ENCODE results near the gene ANXA6. TPM values are rescaled to one million over a fixed set of nuclear protein-coding genes. Genes with fewer than 3 reads are reported as not detected.
"Not testable (repeated sequence)": the region's sequence is repeated elsewhere in the genome, so short reads cannot be mapped to it uniquely, and the experiment has no call there.

Gene ANXA6
- total RNA-seq, 3 donors from 2014 or later (not counting 1 experiment from before 2014, with no cell fraction given), result 504 to 629 (median 535) TPM

GRCh38 chr5:151179489-151179840 lies 21.9 kb upstream of the ANXA6 start:
- no peaks in the 10 kb centered on the region for H3K9me3 ChIP-seq (ENCODE audit: control insufficient read depth, insufficient read depth, low read length)
- TF ChIP-seq CTCF (IDR thresholded peaks at IDR 0.05), result no peak
- no peaks in the 10 kb centered on the region for H3K36me3 Mint-ChIP-seq
- no peak for DNase-seq
- peaks cover 64% of the 10 kb centered on the region for H3K36me3 ChIP-seq (ENCODE audit: control insufficient read depth, insufficient read depth, low read length)
- intact Hi-C loops (cut with micrococcal nuclease), result no loop called here
- no peak overlapping the region for H3K4me3 Mint-ChIP-seq
- peak overlapping the region in 1 of 2 donors; percentile 65 for H3K27ac Mint-ChIP-seq
- no peak overlapping the region for H3K27ac ChIP-seq (ENCODE audit: low read length)
- H3K27me3 ChIP-seq (ENCODE audit: control insufficient read depth, insufficient read depth, low read length), result no peaks in the 10 kb centered on the region
- H3K4me1 Mint-ChIP-seq, result peaks cover 5 to 7% of the 10 kb centered on the region in 2 donors
- WGBS (ENCODE audit: insufficient coverage), result 98% methylated on average over 4 of the region's 4 CpGs
- no peak for ATAC-seq
- H3K4me1 ChIP-seq (ENCODE audit: control insufficient read depth, insufficient read depth, low read length), result no peaks in the 10 kb centered on the region
- no peak overlapping the region for H3K4me3 ChIP-seq (ENCODE audit: low read length)
- H3K27me3 Mint-ChIP-seq (ENCODE audit: low read depth in 2 of 2), result no peaks in the 10 kb centered on the region
- H3K9me3 Mint-ChIP-seq, result no peaks in the 10 kb centered on the region

GRCh38 chr5:151178777-151179488 lies 21.4 kb upstream of the ANXA6 start:
- Histone ChIP-seq H3K27ac (ENCODE audit: low read length) (no peak overlapping the region), H3K27me3 (ENCODE audit: control insufficient read depth, insufficient read depth, low read length) (no peaks in the 10 kb centered on the region), H3K4me3 (ENCODE audit: low read length) (no peak overlapping the region), H3K4me1 (ENCODE audit: control insufficient read depth, insufficient read depth, low read length) (no peaks in the 10 kb centered on the region), H3K36me3 (ENCODE audit: control insufficient read depth, insufficient read depth, low read length) (peaks cover 58% of the 10 kb centered on the region), H3K9me3 (ENCODE audit: control insufficient read depth, insufficient read depth, low read length) (no peaks in the 10 kb centered on the region)
- H3K27me3 Mint-ChIP-seq (ENCODE audit: low read depth in 2 of 2), result no peaks in the 10 kb centered on the region
- intact Hi-C loops (cut with micrococcal nuclease), result no loop called here
- H3K4me1 Mint-ChIP-seq, result peaks cover 5 to 12% of the 10 kb centered on the region in 2 donors
- peak overlapping the region; percentile 65 to 66 for H3K27ac Mint-ChIP-seq
- TF ChIP-seq CTCF (IDR thresholded peaks at IDR 0.05), result no peak
- no peak overlapping the region for H3K4me3 Mint-ChIP-seq
- ATAC-seq (no peak), DNase-seq (no peak)
- no peaks in the 10 kb centered on the region for H3K9me3 Mint-ChIP-seq
- H3K36me3 Mint-ChIP-seq, result no peaks in the 10 kb centered on the region
- WGBS (ENCODE audit: insufficient coverage), result 78% methylated on average over 3 of the region's 5 CpGs

GRCh38 chr5:151178372-151178771 lies 20.8 kb upstream of the ANXA6 start:
- TF ChIP-seq CTCF (IDR thresholded peaks at IDR 0.05), result no peak
- Histone ChIP-seq H3K9me3 (ENCODE audit: control insufficient read depth, insufficient read depth, low read length) (no peaks in the 10 kb centered on the region), H3K27me3 (ENCODE audit: control insufficient read depth, insufficient read depth, low read length) (no peaks in the 10 kb centered on the region), H3K27ac (ENCODE audit: low read length) (no peak overlapping the region), H3K4me1 (ENCODE audit: control insufficient read depth, insufficient read depth, low read length) (no peaks in the 10 kb centered on the region), H3K4me3 (ENCODE audit: low read length) (no peak overlapping the region), H3K36me3 (ENCODE audit: control insufficient read depth, insufficient read depth, low read length) (peaks cover 53% of the 10 kb centered on the region)
- Mint-ChIP-seq H3K9me3 (no peaks in the 10 kb centered on the region), H3K4me1 (peaks cover 5 to 13% of the 10 kb centered on the region in 2 donors), H3K27me3 (ENCODE audit: low read depth in 2 of 2) (no peaks in the 10 kb centered on the region), H3K27ac (peak overlapping the region; percentile 65 to 66), H3K36me3 (no peaks in the 10 kb centered on the region), H3K4me3 (no peak overlapping the region)
- intact Hi-C loops (cut with micrococcal nuclease), result no loop called here
- no CpG with 5 or more reads among the region's 1 CpG for WGBS (ENCODE audit: insufficient coverage)
- ATAC-seq (no peak), DNase-seq (no peak)

DNA sequence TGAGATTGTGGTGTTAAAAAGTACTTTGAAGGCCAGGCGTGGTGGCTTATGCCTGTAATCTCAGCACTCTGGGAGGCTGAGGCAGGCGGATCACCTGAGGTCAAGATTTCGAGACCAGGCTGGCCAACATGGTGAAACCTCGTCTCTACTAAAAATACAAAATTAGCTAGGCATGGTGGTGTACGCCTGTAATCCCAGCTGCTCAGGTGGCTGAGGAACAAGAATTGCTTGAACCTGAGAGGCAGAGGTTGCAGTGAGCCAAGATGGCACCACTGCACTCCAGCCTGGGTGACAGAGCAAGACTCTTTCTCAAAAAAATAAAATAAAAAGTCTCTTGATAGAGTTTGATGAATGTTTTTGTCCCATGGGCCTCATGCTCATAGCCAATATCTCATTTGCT lies 18.7 kb upstream of the ANXA6 start:
- 95% methylated on average over 5 of the region's 5 CpGs for WGBS (ENCODE audit: insufficient coverage)
- peaks cover 0 to 13% of the 10 kb centered on the region in 2 donors for H3K4me1 Mint-ChIP-seq
- H3K27me3 Mint-ChIP-seq (ENCODE audit: low read depth in 2 of 2); DNase-seq; H3K4me1 ChIP-seq (ENCODE audit: control insufficient read depth, insufficient read depth, low read length); H3K27ac ChIP-seq (ENCODE audit: low read length); H3K4me3 Mint-ChIP-seq; H3K27ac Mint-ChIP-seq; H3K36me3 Mint-ChIP-seq; ATAC-seq; H3K9me3 ChIP-seq (ENCODE audit: control insufficient read depth, insufficient read depth, low read length); intact Hi-C loops (cut with micrococcal nuclease); H3K27me3 ChIP-seq (ENCODE audit: control insufficient read depth, insufficient read depth, low read length); H3K9me3 Mint-ChIP-seq; H3K4me3 ChIP-seq (ENCODE audit: low read length): not testable (repeated sequence)
- peaks cover 32% of the 10 kb centered on the region for H3K36me3 ChIP-seq (ENCODE audit: control insufficient read depth, insufficient read depth, low read length)

All from natural killer cell (primary cell).